Activated CD8-positive, alpha-beta T cell treated with anti-CD3 and anti-CD28 coated beads for 36 hours (primary cell): ENCODE results near the gene RNF151. TPM values are rescaled to one million over a fixed set of nuclear protein-coding genes. Genes with fewer than 3 reads are reported as not detected.
"Not testable (repeated sequence)": the region's sequence is repeated elsewhere in the genome, so short reads cannot be mapped to it uniquely, and the experiment has no call there.

Source experiments
- ATAC-seq: fragments of 200-7000 bp; cut with Tn5 transposase; one replicate; pipeline ENCODE4 v1.10.0; 2021; ENCODE audit warnings: mild to moderate bottlenecking, moderate library complexity
- CTCF ChIA-PET: fragments of 350-600 bp; sonication (Branson Sonifier 250); formaldehyde crosslinking; loops from one replicate; lab custom pipeline; 2021; ENCODE audit warnings: antibody characterized with exemption; lab: Charles Lee
- POLR2A ChIA-PET: fragments of 350-600 bp; sonication (Branson Sonifier 250); formaldehyde crosslinking; loops from one replicate; lab custom pipeline; 2021; ENCODE audit warnings: antibody characterized with exemption; lab: Charles Lee
- DNase-seq: peaks from one replicate; pipeline ENCODE4 v3.0.0-alpha.2; 2020
- H3K27ac Mint-ChIP-seq: one replicate; pipeline ENCODE4 v1.8.0; 2021; ENCODE audit warnings: mild to moderate bottlenecking, mixed read lengths
- H3K27me3 Mint-ChIP-seq: one replicate; pipeline ENCODE4 v1.8.0; 2021; ENCODE audit warnings: mixed read lengths
- H3K36me3 Mint-ChIP-seq: one replicate; pipeline ENCODE4 v1.8.0; 2021; ENCODE audit warnings: low read depth, mixed read lengths
- H3K4me1 Mint-ChIP-seq: one replicate; pipeline ENCODE4 v1.8.0; 2021; ENCODE audit warnings: low read depth, mixed read lengths
- H3K4me3 Mint-ChIP-seq: one replicate; pipeline ENCODE4 v1.8.0; 2021; ENCODE audit warnings: mild to moderate bottlenecking, moderate library complexity, mixed read lengths
- H3K9me3 Mint-ChIP-seq: one replicate; pipeline ENCODE4 v1.8.0; 2021; ENCODE audit warnings: mixed read lengths
- CTCF ChIP-seq: fragments of 200-600 bp; IDR thresholded peaks from one replicate; pipeline ENCODE4 v1.8.0; 2022; ENCODE audit warnings: antibody characterized with exemption, mild to moderate bottlenecking
- intact Hi-C: fragments of 100-400 bp; cut with micrococcal nuclease; formaldehyde crosslinking; loops from one replicate; pipeline ENCODE4 v1.10.0; 2022
- total RNA-seq, 2 experiments: library from RNA; stranded (reverse); gene quantifications; one replicate each; pipeline ENCODE4 v1.2.3, GENCODE V29; 2021

Gene RNF151
- total RNA-seq, 2 experiments from 2014 or later = not detected

- ATAC-seq (no peak), DNase-seq (no peak)
- intact Hi-C loops = no loop called here
- Mint-ChIP-seq H3K4me3 (no peak overlapping the region), H3K27me3 (no peaks in the 10 kb centered on the region), H3K4me1 (peaks cover 2% of the 10 kb centered on the region), H3K9me3 (no peaks in the 10 kb centered on the region), H3K36me3 (no peaks in the 10 kb centered on the region), H3K27ac (no peak overlapping the region)
- ChIA-PET POLR2A (interaction anchor here (0.7 to 2.0 kb wide), 2 partner anchors 13 to 16 kb away, joined by 3 to 9 read pairs; no protein-coding TSS in a partner anchor), CTCF (interaction anchor here (1.6 kb wide), 1 partner anchor 10 kb away, joined by 9 read pairs; no protein-coding TSS in a partner anchor)
- TF ChIP-seq CTCF = no peak
Measured at GRCh38 chr16:1950047-1950446, 16.6 kb upstream of the RNF151 start.

GRCh38 chr16:1950559-1950958 is 16.1 kb upstream of the RNF151 start:
- POLR2A ChIA-PET = interaction anchor here (0.7 to 2.0 kb wide), 2 partner anchors 13 to 15 kb away, joined by 3 to 9 read pairs; no protein-coding TSS in a partner anchor
- no peak for TF ChIP-seq CTCF
- ATAC-seq (no peak), DNase-seq (no peak)
- Mint-ChIP-seq H3K4me1 (peaks cover 2% of the 10 kb centered on the region), H3K36me3 (no peaks in the 10 kb centered on the region), H3K27me3 (no peaks in the 10 kb centered on the region), H3K9me3 (no peaks in the 10 kb centered on the region), H3K27ac (no peak overlapping the region), H3K4me3 (no peak overlapping the region)
- CTCF ChIA-PET = interaction anchor here (1.6 kb wide), 1 partner anchor 10 kb away, joined by 9 read pairs; no protein-coding TSS in a partner anchor
- intact Hi-C loops = no loop called here

GRCh38 chr16:1953734-1954133 is 12.9 kb upstream of the RNF151 start:
- CTCF ChIA-PET = interaction anchor here (1.8 kb wide), 1 partner anchor 11 kb away, joined by 4 read pairs; the partner anchor contains the start of gene MSRB1
- ATAC-seq = no peak
- POLR2A ChIA-PET = interaction anchor here (0.5 to 3.1 kb wide), 5 partner anchors 8 to 18 kb away, joined by 3 to 13 read pairs (median 4); partner anchors contain the start of gene RPS2
- Mint-ChIP-seq H3K27ac (no peak overlapping the region), H3K27me3 (no peaks in the 10 kb centered on the region), H3K4me1 (peaks cover 2% of the 10 kb centered on the region), H3K9me3 (no peaks in the 10 kb centered on the region), H3K4me3 (no peak overlapping the region), H3K36me3 (no peaks in the 10 kb centered on the region)
- DNase-seq = no peak
- no peak for TF ChIP-seq CTCF
- intact Hi-C loops = no loop called here

- CTCF ChIA-PET, ATAC-seq, H3K4me3 Mint-ChIP-seq, DNase-seq, H3K27me3 Mint-ChIP-seq, intact Hi-C loops, H3K27ac Mint-ChIP-seq, H3K9me3 Mint-ChIP-seq: not testable (repeated sequence)
- Mint-ChIP-seq H3K4me1 (peaks cover 26% of the 10 kb centered on the region), H3K36me3 (peaks cover 26% of the 10 kb centered on the region)
- POLR2A ChIA-PET = interaction anchor here (2.0 kb wide), 1 partner anchor 14 kb away, joined by 4 read pairs; the partner anchor contains the start of gene TBL3
Measured at GRCh38 chr16:1957434-1958142, 9.1 kb upstream of the RNF151 start.

GRCh38 chr16:1958143-1958491 is 8.5 kb upstream of the RNF151 start:
- DNase-seq, intact Hi-C loops, H3K9me3 Mint-ChIP-seq, H3K27ac Mint-ChIP-seq, H3K4me3 Mint-ChIP-seq, ATAC-seq, CTCF ChIA-PET, H3K27me3 Mint-ChIP-seq: not testable (repeated sequence)
- POLR2A ChIA-PET = interaction anchor here (2.0 kb wide), 1 partner anchor 14 kb away, joined by 4 read pairs; the partner anchor contains the start of gene TBL3
- H3K36me3 Mint-ChIP-seq = peaks cover 31% of the 10 kb centered on the region
- peaks cover 30% of the 10 kb centered on the region for H3K4me1 Mint-ChIP-seq
